GM19023 (cell line): ENCODE results near the gene GALNTL6.
A peak's percentile ranks its signal among the peaks of the same experiment; 100 is the strongest.

Source experiments
- ATAC-seq: cut with Tn5 transposase; IDR thresholded peaks from one replicate; pipeline ENCODE4 v1.9.1; 2021; ENCODE audit warnings: mild to moderate bottlenecking, moderate library complexity; ENCODE audit not compliant: unreplicated experiment

Gene GALNTL6

GRCh38 chr4:171812665-171813525, at the start of gene GALNTL6:
Gene GALNTL6 (plus strand): TSS chr4:171813404.
- peak; percentile 47 for ATAC-seq

GRCh38 chr4:171765514-171765913, 47.7 kb upstream of the GALNTL6 start:
- no peak for ATAC-seq

- ATAC-seq = no peak
These were observed 38.5 kb upstream of the GALNTL6 start for GRCh38 chr4:171774642-171775190.

- no peak for ATAC-seq
These were observed 33.9 kb upstream of the GALNTL6 start for GRCh38 chr4:171779301-171779700.

- ATAC-seq = no peak
These were observed 27.8 kb upstream of the GALNTL6 start for GRCh38 chr4:171785388-171785787.

GRCh38 chr4:171793723-171794122, 19.5 kb upstream of the GALNTL6 start:
- no peak for ATAC-seq

- ATAC-seq = no peak
These were observed 18.7 kb upstream of the GALNTL6 start for GRCh38 chr4:171794528-171794927.

GRCh38 chr4:171809854-171810253, 3.4 kb upstream of the GALNTL6 start:
- ATAC-seq = no peak

- no peak for ATAC-seq
These were observed 905 bp upstream of the GALNTL6 start for GRCh38 chr4:171812333-171812664.

GRCh38 chr4:171813526-171814250, 484 bp downstream of the GALNTL6 start:
- peak; percentile 35 for ATAC-seq

GRCh38 chr4:171814545-171814944, 1.3 kb downstream of the GALNTL6 start:
- ATAC-seq = no peak

GRCh38 chr4:171817026-171817425, 3.8 kb downstream of the GALNTL6 start:
- no peak for ATAC-seq

GRCh38 chr4:171834640-171835039, 21.4 kb downstream of the GALNTL6 start:
- no peak for ATAC-seq

GRCh38 chr4:171843456-171843855, 30.3 kb downstream of the GALNTL6 start:
- no peak for ATAC-seq

GRCh38 chr4:171846232-171846631, 33.0 kb downstream of the GALNTL6 start:
- ATAC-seq = peak; percentile 64

- ATAC-seq = no peak
These were observed 33.7 kb downstream of the GALNTL6 start for GRCh38 chr4:171846893-171847292.

- ATAC-seq = no peak
These were observed 34.5 kb downstream of the GALNTL6 start for GRCh38 chr4:171847751-171848150.

GRCh38 chr4:171849686-171850222, 36.5 kb downstream of the GALNTL6 start:
- ATAC-seq = no peak

- no peak for ATAC-seq
These were observed 38.1 kb downstream of the GALNTL6 start for GRCh38 chr4:171851295-171851694.

GRCh38 chr4:171857302-171858012, 44.3 kb downstream of the GALNTL6 start:
- no peak for ATAC-seq

GRCh38 chr4:171875291-171875690, 62.1 kb downstream of the GALNTL6 start:
- no peak for ATAC-seq
